Activated effector memory CD4-positive, alpha-beta T cell treated with Interleukin-2 at 50 U/mL for 16 hours (primary cell): Measurements from ENCODE around the gene PREP.
"Not testable (repeated sequence)": the region's sequence is repeated elsewhere in the genome, so short reads cannot be mapped to it uniquely, and the experiment has no call there.

Experiments
- DNase-seq: peaks from one replicate; pipeline ENCODE4 v3.0.0-alpha.2; 2020

PREP gene

GRCh38 chr6:105338350-105338983 lies 64.4 kb downstream of the PREP start:
- DNase-seq, result not testable (repeated sequence)

GRCh38 chr6:105336986-105337385 lies 65.9 kb downstream of the PREP start:
- no peak for DNase-seq

DNA sequence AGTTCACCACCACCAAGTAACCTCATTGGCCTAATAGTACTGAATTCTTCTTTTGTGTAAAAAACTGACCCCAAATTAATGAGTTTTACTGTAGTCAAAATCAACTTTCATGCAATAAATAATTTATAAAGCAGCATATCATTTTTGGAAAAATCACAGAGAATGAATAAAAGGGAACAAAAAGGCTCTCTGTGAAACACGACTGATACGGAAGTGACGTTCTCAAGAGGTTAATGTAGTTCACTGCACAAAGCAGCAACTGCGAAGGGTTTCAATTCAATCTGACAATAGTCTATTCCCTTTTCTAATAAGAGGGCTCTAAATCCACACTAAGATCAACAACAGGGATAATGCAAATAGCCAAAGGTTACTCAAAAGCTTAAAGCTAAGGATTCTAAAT lies 70.3 kb downstream of the PREP start:
- DNase-seq, result no peak

DNA sequence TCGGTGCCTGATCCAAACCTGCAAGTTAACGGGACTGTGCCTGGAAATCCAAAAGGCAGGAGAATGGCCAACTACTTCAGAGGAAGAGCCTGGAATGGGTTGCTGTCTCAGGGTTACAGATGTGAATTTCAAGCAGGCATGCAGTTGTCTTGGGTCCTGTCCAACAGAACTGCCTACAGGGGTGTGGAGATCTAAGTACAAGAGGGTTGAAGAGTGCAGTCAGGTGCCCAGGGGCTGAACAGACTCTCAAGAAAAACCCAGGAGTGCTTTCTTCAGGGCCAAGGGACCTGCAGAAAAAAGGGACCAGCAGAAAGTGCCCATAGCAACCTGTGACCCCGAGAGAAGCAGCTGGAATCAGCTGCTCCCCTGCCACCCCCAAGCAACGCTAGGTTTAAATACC lies 71.0 kb downstream of the PREP start:
- DNase-seq, result no peak

- no peak for DNase-seq
These were observed 72.0 kb downstream of the PREP start for GRCh38 chr6:105330913-105331312.

DNA sequence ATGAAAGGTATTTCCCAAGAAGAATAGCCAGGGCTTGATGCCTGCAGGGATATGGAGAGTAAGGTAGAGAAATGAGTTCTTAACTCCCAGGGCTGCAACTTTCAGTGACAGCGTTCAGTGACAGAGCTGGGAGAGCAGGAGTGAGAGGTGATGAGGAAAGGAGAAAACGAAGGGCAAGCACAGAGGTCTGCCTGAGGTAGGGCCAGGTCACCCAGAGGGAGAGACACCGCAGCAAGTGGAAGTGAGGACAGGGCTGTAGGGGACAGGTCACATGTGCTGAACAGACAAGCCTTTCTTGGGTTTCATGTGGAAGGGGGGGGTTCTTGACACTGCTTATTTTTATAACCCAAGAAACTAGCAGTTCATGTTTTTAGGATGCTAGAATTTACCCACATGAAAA lies 72.5 kb downstream of the PREP start:
- DNase-seq, result no peak

- no peak for DNase-seq
These were observed 75.8 kb downstream of the PREP start for GRCh38 chr6:105326833-105327770.

GRCh38 chr6:105326216-105326615 lies 76.7 kb downstream of the PREP start:
- DNase-seq, result no peak

- DNase-seq, result no peak
These were observed 78.4 kb downstream of the PREP start for GRCh38 chr6:105324386-105324950.

DNA sequence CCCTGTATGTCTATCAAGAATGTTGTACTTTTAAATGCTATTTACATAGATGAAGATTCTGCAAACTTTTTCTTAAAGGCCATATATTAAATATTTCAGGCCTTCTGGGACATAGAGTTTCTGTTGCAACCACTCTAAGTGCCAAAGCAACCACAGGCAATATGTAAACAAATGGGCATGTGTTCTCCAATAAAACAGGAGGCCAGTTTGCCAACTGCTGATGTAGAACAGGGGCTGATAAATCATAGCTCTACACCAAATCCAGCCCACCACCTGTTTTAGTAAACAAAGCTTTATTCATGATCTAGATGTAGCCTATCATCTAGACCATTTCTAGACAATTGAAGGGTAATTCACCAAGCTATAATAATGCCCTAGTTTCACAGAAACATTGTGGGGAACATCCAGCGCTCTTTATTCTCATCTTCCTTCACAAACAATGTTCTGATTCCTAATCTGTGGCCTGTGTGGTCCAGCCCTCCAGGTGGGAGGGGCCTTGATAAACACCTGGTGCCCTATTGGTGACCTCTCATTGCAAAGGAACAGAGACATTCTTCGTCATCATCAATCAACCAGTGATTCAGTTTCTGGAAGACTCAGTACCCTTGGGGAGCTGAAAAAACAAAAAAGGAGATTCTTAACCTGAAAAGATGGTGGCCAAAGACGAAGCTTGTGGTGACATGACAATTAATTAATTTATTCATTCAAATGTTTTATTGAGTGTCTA lies 80.2 kb downstream of the PREP start:
- DNase-seq, result no peak

DNA sequence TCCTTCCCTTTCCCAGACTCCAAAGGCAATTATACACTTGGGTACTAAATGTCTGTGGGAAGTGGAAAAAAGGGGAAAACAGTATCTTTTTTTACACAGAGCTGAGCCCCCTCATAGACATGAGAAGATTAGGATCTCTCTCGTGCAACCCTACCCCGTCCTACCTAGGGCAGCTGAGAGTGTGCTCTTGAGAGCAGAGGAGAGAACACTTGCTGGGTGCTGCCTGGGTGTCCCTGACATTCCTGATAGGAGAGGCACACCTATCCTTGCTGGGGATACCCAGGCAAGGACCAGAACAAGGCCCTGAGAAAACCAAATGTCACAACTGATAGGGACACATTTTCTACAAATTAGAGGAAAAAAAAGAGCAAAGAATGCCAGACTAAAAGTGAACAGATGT lies 81.2 kb downstream of the PREP start:
- no peak for DNase-seq

GRCh38 chr6:105321207-105321606 lies 81.7 kb downstream of the PREP start:
- no peak for DNase-seq

GRCh38 chr6:105320765-105321164 lies 82.1 kb downstream of the PREP start:
- no peak for DNase-seq

GRCh38 chr6:105320271-105320670 lies 82.6 kb downstream of the PREP start:
- DNase-seq, result no peak

DNA sequence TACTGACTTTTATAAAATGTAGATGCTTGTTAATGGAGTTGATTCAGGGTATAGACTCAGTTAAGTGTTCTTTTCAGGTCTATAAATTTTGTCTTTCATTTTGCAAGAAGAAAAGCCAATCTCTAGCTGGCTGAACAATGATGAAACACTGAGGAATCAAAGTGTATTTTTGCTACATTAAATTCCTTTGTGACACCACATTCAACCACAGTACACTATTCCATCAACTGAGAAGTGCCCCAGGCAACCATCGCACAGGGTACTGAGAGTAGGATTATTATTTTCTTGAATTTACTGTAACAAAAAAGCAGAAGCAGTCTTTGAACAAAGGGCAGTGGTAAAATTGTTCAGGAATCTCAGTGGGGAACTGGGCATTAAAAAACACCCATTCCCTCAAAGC lies 83.6 kb downstream of the PREP start:
- no peak for DNase-seq

- no peak for DNase-seq
These were observed 84.2 kb downstream of the PREP start for GRCh38 chr6:105318660-105319059.

DNA sequence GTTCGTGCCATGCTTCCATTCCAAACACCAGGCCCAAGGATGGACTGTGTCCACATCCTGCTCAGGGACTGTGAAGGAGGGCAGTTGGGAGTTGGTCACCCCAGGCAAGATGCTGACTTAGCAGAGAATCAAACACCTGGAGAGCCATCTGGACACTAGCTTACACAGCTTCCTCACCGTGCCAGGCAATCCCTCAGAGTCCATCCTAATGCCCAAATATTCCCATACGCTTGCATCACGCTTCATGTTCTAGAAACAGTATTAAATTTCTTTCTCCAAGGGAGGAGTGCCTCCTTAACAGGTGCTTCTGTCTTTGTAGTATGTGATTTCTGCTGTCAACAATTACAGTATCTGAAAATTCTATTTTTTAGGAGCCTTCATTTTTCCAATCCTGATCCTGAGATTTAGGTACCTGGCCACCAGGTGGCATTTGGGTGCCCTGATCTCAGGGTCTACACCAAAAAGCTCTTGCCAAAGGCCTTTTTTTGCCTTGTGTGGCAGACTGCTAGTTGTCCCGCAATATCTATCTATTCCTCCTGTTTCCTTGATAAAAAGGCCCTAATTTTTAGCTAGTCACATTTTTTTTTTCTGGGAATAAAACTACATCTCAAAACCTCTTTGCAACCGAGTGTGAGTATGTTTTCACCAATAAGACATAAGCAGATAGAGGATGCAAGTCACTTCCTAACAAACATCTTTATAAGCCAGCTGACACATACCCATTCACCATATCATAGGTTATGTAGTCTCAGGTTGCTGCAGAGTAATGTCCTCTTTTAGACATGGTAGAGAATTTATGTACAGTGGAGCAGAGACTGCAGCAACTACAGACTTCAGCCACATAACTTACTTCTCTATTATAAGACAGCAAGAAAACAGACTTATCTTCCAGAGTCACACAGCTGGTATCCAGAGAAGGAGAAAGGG lies 85.0 kb downstream of the PREP start:
- DNase-seq, result no peak

GRCh38 chr6:105313211-105313610 lies 89.7 kb downstream of the PREP start:
- no peak for DNase-seq

GRCh38 chr6:105310947-105311346 lies 91.9 kb downstream of the PREP start:
- DNase-seq, result no peak

GRCh38 chr6:105310371-105310770 lies 92.5 kb downstream of the PREP start:
- no peak for DNase-seq

DNA sequence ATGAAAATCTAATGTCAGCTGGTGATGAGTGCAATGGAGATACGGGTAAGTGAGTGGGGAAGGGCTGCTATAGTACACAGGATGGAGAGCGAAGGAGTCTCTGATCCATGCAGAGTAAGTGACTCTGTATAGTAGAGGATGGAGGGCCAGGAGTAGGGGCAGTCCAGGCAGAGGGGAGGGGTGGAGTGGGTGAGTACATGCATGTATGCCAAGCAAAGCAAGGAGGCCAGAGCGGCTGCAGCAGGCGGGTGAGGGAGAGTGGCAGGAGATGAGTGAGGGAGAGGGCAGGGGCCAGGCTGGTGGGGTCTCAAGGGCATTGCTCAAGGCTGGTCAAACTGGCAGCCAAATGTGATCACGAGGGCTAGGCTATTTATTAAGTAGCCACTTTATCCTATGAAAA lies 94.0 kb downstream of the PREP start:
- DNase-seq, result no peak

DNA sequence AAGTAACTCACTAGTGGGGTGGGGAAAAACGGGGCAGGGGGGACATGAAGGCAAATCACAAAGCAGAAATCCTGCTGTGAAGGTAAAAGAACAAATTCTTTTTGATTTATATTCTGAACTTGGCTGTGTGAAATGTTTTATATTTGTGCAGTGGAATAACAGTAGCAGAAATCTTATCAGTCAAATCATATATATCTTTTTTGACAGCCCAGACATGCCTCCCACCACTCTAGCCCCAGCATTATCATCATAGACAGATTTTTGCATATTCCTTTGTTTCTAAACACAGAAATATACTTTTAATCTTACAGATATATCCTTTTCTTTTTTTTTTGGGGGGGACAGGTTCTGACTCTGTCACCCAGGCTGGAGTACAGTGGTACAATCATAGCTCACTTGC lies 97.4 kb downstream of the PREP start:
- no peak for DNase-seq
